K562 (cell line): Measurements from ENCODE around the gene AQP6.

Source experiments
- CBFA2T2 ChIP-seq: fragments of 450-650 bp; conservative IDR thresholded peaks from 2 replicates; pipeline ENCODE4 v1.6.1; 2017; ENCODE audit warnings: mild to moderate bottlenecking
- FOXK2 ChIP-seq, 2 experiments: fragments of 450-650 bp; IDR thresholded peaks in 1 of 2; conservative IDR thresholded peaks in 1 of 2; 2 replicates each; pipeline ENCODE4 v1.6.1; 2016; ENCODE audit warnings: low read depth in 2 of 2, mild to moderate bottlenecking in 1 of 2
- FUS ChIP-seq: fragments of 200-400 bp; formaldehyde crosslinking; optimal IDR thresholded peaks from 2 replicates; pipeline ENCODE3; 2017; ENCODE audit warnings: low read depth, low read length
- LEF1 ChIP-seq: fragments of 450-650 bp; IDR thresholded peaks from 2 replicates; pipeline ENCODE4 v1.6.1; 2016; ENCODE audit warnings: mild to moderate bottlenecking
- MAFK ChIP-seq: IDR thresholded peaks from 2 replicates; pipeline ENCODE4 v1.6.1; 2011; ENCODE audit warnings: low read length, improper control_type of control experiment
- POLR2AphosphoS5 ChIP-seq: IDR thresholded peaks from 2 replicates; pipeline ENCODE4 v1.6.1; 2011; ENCODE audit warnings: mild to moderate bottlenecking, low read depth, low read length, moderate library complexity; ENCODE audit not compliant: control insufficient read depth, insufficient read depth
- PYGO2 ChIP-seq: fragments of 450-650 bp; IDR thresholded peaks from 2 replicates; pipeline ENCODE4 v1.6.1; 2016; ENCODE audit warnings: mild to moderate bottlenecking, missing genetic modification characterization, moderate library complexity, missing compliant biosample characterization
- ZBTB26 ChIP-seq: fragments of 450-650 bp; formaldehyde crosslinking; IDR thresholded peaks from 2 replicates; pipeline ENCODE4 v1.4.0; 2022; ENCODE audit warnings: missing genetic modification characterization
- ZFP1 ChIP-seq: fragments of 450-650 bp; formaldehyde crosslinking; IDR thresholded peaks from 2 replicates; pipeline ENCODE4 v1.4.0; 2020; ENCODE audit warnings: mild to moderate bottlenecking, mixed read lengths
- TF ChIP-seq, protein P1 (sequence below), 3 experiments: IDR thresholded peaks in 2 of 3; conservative IDR thresholded peaks in 1 of 3; 2 replicates each; pipeline ENCODE4 v1.5.1; 2011 to 2012; ENCODE audit warnings: low read length in 3 of 3, mild to moderate bottlenecking in 3 of 3, control low read depth in 2 of 3, improper control_type of control experiment in 1 of 3, inconsistent platforms in 1 of 3, low read depth in 1 of 3, mixed read lengths in 1 of 3, moderate library complexity in 1 of 3; ENCODE audit not compliant: insufficient read depth in 2 of 3
- TF ChIP-seq, protein P2 (sequence below): sonication (generic); formaldehyde crosslinking; IDR thresholded peaks from 2 replicates; pipeline ENCODE4 v1.8.1; 2023; ENCODE audit warnings: mild to moderate bottlenecking, missing genetic modification reagents
- TF ChIP-seq, protein P3 (sequence below): fragments of 250-450 bp; sonication (Bioruptor Pico); IDR thresholded peaks from 2 replicates; pipeline ENCODE4 v1.5.0; 2021

GRCh38 chr12:50006280-50006679 is 33.5 kb downstream of the AQP6 start:
- TF ChIP-seq LEF1 (no peak), PYGO2 (tag) (no peak), ZBTB26 (CRISPR knock-in tag) (no peak), CBFA2T2 (no peak), POLR2AphosphoS5 (no peak), FOXK2 (conservative IDR thresholded peaks at IDR 0.05 in 1 of 2, IDR thresholded peaks at IDR 0.05 in 1 of 2; ENCODE audit: low read depth in 2 of 2) (no peak), MAFK (no peak), ZFP1 (CRISPR knock-in tag) (no peak), FUS (no peak)
- TF ChIP-seq, protein P1, sequence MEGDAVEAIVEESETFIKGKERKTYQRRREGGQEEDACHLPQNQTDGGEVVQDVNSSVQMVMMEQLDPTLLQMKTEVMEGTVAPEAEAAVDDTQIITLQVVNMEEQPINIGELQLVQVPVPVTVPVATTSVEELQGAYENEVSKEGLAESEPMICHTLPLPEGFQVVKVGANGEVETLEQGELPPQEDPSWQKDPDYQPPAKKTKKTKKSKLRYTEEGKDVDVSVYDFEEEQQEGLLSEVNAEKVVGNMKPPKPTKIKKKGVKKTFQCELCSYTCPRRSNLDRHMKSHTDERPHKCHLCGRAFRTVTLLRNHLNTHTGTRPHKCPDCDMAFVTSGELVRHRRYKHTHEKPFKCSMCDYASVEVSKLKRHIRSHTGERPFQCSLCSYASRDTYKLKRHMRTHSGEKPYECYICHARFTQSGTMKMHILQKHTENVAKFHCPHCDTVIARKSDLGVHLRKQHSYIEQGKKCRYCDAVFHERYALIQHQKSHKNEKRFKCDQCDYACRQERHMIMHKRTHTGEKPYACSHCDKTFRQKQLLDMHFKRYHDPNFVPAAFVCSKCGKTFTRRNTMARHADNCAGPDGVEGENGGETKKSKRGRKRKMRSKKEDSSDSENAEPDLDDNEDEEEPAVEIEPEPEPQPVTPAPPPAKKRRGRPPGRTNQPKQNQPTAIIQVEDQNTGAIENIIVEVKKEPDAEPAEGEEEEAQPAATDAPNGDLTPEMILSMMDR (IDR thresholded peaks at IDR 0.05 in 2 of 3, conservative IDR thresholded peaks at IDR 0.05 in 1 of 3; ENCODE audit: insufficient read depth in 2 of 3, low read depth in 1 of 3, low read length in 3 of 3): no peak
- TF ChIP-seq, protein P2, sequence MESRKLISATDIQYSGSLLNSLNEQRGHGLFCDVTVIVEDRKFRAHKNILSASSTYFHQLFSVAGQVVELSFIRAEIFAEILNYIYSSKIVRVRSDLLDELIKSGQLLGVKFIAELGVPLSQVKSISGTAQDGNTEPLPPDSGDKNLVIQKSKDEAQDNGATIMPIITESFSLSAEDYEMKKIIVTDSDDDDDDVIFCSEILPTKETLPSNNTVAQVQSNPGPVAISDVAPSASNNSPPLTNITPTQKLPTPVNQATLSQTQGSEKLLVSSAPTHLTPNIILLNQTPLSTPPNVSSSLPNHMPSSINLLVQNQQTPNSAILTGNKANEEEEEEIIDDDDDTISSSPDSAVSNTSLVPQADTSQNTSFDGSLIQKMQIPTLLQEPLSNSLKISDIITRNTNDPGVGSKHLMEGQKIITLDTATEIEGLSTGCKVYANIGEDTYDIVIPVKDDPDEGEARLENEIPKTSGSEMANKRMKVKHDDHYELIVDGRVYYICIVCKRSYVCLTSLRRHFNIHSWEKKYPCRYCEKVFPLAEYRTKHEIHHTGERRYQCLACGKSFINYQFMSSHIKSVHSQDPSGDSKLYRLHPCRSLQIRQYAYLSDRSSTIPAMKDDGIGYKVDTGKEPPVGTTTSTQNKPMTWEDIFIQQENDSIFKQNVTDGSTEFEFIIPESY (CRISPR knock-in tag): no peak
- TF ChIP-seq, protein P3, sequence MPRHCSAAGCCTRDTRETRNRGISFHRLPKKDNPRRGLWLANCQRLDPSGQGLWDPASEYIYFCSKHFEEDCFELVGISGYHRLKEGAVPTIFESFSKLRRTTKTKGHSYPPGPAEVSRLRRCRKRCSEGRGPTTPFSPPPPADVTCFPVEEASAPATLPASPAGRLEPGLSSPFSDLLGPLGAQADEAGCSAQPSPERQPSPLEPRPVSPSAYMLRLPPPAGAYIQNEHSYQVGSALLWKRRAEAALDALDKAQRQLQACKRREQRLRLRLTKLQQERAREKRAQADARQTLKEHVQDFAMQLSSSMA: no peak
